SKM-1 (cell line): ENCODE measurements around the gene UQCR11.

Source experiments
- DNase-seq: peaks from one replicate; lab custom pipeline; 2025; ENCODE audit not compliant: unreplicated experiment; lab: John Stamatoyannopoulos, UW

Gene UQCR11

DNA sequence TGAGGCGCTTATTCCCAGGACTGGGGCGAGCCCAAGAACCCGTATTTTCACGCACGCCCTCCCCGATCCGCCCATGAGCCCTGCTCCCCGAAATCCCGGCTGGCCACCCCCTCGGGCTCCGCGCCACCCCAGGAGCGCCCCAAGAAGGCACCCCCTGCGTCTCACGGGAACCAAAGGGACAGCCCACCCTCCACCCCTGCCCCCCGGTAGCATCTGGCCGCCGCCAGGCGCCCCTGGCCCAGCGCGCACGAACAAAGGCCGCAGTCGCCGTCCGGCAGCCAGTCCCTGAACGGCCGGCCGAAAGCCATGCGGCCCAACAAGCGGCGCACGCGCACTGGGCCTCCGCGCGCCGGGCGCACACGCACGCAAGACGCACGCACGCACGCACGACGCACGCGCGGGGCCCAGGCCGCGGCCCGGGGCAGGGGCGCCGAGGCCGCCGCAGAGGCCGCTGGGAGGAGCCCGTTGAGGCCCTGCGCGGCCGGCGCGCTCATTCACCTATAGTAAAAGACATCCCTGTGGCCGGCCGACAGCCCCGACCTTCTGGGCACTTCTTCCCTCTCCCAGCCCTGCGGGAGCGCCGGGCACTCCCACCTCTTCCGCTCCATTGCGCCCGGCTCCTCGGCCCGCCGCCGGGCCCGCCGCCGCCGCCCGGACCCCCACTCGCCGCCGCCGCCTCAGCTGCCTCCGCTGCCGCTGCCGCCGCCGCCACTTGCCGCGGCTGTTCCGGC is 13.1 kb downstream of the UQCR11 start:
- no peak for DNase-seq

- DNase-seq = no peak
These were observed 13.7 kb downstream of the UQCR11 start for GRCh38 chr19:1591421-1592023.

DNA sequence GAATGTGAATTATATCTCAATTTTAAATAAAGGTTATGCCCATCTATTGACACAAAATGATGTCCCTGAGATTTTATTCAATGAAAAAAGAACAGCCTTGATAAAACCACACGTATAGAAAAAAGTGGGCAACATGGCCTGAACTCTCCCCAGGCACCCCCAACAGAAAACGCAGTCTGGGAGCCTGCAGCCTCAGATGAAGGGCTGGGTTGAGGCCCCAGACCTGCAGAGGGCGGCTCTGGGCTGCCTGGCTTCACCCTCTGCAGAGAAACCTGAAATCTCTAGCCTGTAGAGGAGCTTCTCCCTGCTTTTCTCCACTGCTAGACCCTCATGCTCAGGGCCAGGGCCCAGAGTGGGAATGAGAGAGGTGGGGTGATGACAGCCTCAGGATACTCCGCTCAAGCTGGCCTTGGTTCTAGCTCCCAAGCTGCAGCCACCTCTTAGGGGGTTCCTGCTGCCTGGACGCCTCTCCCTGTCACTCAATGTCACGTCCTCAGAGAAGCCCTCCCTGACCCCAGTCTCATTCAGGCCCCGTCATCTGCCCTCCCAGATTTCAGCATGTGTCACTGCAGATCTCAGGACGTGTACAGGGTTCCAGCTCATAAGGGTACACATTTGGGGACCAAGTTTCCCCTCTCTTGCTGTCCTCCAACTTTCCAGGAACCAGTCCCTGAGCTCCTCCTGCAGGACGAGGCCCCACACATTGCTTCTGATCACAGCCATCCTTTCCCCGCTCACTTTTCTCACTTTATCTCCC is 14.4 kb downstream of the UQCR11 start:
- DNase-seq = no peak

DNA sequence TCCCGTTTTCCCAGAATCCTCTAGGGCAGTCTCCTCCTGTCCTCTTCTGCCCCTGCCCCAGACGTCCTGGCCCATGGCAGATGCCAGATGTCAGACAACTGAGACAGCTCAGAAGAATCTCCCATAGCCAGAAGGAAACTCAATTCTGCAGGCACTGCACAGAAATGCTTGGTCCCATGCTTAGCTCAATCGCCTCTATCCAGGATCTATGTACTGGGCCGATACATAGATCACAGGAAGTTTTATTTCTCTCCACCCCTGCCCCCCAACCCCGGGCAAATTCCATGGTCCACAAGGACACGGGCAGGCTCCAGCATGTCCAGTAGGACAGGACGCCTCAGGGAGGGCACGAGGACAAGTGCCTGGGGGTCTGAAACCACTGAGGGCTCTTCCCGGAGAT is 17.4 kb downstream of the UQCR11 start:
- DNase-seq = no peak

- no peak for DNase-seq
These were observed 20.1 kb downstream of the UQCR11 start for GRCh38 chr19:1585243-1585580.

GRCh38 chr19:1584500-1585242 is 20.6 kb downstream of the UQCR11 start:
- DNase-seq = no peak

- no peak for DNase-seq
These were observed 23.1 kb downstream of the UQCR11 start for GRCh38 chr19:1582201-1582600.

DNA sequence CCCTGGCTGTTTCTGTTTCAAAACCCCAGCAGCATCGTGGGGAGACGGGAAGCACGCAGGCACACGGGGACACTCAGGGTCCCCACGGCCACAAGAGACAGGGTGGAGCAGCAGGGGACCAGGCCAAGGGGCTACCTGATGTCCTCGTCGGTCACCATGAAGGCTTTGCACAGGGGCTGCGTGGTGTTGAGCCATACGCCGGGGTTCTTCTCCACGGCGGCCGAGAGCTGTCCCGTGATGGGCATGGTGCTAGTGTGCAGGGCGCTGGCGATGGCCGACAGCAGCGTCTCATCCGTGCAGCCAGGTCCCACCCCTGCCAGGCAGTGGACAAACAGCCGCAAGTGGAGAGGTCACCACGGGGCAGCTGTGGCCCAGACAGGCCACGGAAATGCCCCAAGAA is 24.3 kb downstream of the UQCR11 start:
- no peak for DNase-seq

- DNase-seq = no peak
These were observed 24.9 kb downstream of the UQCR11 start for GRCh38 chr19:1580382-1580781.

DNA sequence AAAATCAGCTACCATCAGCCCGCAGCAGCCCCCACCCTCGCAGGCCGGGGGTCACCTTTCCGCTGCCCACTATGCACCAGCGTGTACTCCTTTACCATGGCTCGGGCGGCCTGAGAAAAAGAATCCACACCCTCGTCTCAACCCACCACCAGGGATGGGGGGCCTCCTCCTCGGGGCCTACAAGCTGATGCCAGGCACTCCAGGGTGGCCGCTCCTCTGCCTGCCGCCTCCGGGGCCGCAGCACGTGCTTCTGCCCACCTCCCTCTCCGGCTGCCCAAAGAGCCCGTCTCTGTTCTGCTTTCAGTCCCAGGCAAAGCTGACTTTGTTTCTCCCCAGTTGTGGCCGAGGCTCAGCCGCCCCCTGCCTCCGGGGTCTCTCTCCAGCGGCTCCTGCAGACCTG is 26.0 kb downstream of the UQCR11 start:
- DNase-seq = no peak

DNA sequence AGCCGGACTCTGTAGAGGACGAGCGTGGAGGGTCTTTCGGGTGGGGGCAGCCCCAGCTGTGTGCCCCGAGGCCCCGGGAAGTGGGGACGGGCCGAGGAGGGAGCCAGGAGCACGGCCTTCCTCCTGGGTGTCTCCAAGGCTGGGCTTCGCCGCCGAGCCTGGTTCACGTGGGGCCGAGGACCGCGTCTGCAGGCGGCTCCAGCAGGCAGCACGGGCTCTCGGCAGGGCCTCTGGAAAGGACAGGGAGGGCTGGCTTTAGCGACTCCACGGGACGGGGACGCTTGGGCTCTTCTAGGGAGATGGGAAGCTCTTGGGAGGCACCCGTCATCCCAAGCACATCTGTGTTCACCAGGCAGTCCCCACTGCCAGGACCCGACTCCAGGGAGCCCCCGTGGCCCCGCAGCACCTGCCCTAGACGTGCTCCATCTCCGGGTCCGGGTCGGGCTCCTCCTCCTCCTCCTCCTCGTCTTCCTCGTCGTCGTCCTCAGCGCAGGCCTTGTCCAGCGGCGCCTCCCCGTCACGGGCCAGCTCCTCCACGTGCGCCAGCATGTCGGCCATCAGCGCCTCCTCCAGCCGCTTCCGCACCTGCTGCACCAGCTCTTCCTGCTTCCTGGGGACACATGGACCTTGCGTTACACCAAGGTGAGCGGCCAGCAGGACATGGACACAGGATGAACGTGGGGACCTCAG is 27.2 kb downstream of the UQCR11 start:
- no peak for DNase-seq

GRCh38 chr19:1577090-1577928 is 28.0 kb downstream of the UQCR11 start:
- DNase-seq = no peak

DNA sequence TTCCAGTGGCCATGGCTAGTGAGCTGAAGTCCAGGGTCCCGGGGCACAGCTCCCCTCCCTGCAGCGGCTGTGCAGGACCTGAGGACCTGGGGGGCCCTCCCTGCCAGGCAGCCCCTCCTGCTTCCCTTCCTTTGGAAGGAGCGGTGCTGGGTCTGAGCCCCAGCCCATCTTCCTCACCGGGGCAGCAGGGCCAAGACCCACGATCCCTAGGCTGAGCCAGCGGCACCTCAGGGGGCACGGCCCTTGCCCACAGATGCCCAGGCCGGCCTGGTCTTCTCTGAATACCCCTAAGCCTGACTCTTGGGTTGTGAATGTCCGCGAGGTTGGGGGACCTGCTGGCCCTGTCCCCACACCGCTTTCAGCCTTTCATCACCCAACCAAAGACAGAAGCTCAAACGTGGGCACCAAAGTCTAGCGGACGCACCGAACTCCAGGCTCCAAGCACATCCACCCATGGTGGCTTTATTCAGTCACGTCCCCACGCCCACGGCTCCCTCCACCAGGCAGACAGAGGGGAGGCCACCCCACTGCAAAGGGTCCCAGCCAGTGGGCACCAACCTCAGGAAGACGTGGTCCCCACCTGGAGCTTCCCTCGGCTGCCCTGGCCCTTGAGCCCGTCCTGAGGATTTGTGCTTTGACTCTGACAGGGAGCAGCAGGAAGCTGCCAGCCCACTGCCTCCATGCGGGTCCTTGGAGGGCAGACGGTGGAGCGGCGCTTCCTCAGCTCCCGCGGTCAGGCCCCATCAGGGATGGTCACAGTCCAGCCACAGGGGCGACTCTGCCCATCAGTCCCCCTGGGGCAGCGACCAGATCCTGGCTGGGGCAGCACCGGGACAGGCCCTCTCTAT is 28.8 kb downstream of the UQCR11 start:
- DNase-seq = no peak

- no peak for DNase-seq
These were observed 29.7 kb downstream of the UQCR11 start for GRCh38 chr19:1575323-1576241.

DNA sequence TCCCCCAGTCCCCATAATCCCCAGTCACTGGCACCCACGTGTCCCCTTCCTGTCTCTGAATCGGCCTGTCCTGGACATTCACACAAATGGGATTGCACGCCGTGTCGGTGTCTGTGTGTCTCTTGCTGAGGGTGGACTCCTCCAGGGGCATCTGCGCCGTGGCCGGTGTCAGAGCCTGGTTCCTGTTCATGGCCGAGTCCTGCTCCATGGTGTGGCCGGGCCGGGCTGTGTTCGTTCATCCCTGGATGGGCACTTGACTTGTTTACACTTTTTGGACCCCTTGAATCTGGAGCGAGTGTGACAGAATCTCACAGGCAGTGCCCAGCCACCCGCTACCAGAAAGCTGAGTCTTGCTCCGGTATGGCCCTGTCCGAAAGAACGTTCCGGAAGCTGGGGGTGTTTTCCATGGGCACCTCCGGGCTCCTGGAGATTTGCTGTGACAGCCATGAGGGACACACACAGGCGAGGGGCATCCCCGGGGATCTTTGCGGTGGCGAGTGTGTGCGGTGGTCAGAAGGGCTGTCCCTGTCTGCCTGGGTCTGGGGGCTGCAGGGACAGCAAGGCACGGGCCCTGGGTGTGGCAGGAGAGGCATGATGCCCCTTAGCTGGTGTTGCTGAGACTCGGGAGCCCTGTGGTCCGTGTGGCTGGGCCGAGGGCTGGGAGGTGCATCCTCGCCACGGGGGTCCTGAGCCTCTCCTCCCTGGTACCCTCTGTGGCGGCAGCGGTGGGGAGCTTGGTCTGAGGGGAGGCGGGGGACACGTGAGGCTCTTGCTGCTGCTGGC is 30.7 kb downstream of the UQCR11 start:
- DNase-seq = no peak

DNA sequence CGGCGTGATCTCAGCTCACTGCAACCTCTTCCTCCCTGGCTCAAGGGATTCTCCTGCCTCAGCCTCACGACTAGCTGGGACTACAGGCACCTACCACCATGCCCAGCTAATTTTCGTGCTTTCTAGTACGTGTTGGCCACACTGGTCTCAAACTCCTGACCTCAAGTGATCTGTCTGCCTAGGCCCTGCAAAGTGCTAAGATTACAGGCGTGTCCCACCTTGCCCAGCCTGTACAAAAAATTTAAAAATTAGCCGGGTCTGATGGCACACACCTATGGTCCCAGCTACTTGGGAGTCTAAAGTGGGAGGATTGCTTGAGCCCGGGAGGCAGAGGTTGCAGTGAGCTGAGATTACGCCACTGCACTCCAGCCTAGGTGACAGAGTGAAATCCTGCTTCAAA is 32.5 kb downstream of the UQCR11 start:
- no peak for DNase-seq

DNA sequence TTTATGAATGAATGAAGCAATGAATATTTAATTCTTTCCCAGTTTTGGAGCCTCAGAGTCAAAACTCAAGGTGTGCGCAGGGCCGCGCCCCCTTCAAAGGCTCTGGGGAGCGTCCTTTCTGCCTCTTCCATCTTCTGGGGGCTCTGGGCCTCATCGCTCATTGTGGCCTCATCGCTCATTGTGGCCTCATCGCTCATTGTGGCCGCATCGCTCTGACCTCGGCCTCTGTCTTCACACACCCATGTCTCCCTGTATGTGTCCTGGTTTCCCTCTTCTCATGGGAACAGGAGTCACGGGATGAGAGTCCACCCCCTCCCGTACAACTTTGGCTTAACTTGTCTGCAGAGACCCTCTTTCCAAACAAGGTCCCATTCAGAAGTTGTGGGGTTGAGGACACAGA is 33.9 kb downstream of the UQCR11 start:
- no peak for DNase-seq
